Panc1 (cell line): ENCODE measurements around the gene RAB1B. TPM values are rescaled to one million over a fixed set of nuclear protein-coding genes. Genes with fewer than 3 reads are reported as not detected.

ENCODE experiments used
- total RNA-seq: library from RNA; stranded (reverse); gene quantifications from one replicate; pipeline ENCODE4 v1.2.1, GENCODE V29; 2021; ENCODE audit not compliant: unreplicated experiment

RAB1B gene
- total RNA-seq, 1 experiment from 2014 or later = 256 TPM

Other genes with a start within 250 kb of the RAB1B start
- 0.15 TPM for gene CATSPER1, start 242.2 kb upstream of the RAB1B start, total RNA-seq
- not detected for gene GAL3ST3, start 219.5 kb upstream of the RAB1B start, total RNA-seq
- gene SF3B2, start 216.3 kb upstream of the RAB1B start, total RNA-seq = 271 TPM
- gene PACS1, start 198.4 kb upstream of the RAB1B start, total RNA-seq = 91.8 TPM
- 85.1 TPM for gene KLC2, start 10.9 kb upstream of the RAB1B start, total RNA-seq
- gene CNIH2, start 9.5 kb downstream of the RAB1B start, total RNA-seq = 9.3 TPM
- gene YIF1A, start 20.5 kb downstream of the RAB1B start, total RNA-seq = 196 TPM
- 11.0 TPM for gene TMEM151A, start 23.3 kb downstream of the RAB1B start, total RNA-seq
- 0.15 TPM for gene CD248, start 48.4 kb downstream of the RAB1B start, total RNA-seq
- 21.7 TPM for gene RIN1, start 67.8 kb downstream of the RAB1B start, total RNA-seq
- gene BRMS1, start 76.5 kb downstream of the RAB1B start, total RNA-seq = 80.5 TPM
- 29.3 TPM for gene B4GAT1, start 79.0 kb downstream of the RAB1B start, total RNA-seq
- 28.3 TPM for gene SLC29A2, start 103.1 kb downstream of the RAB1B start, total RNA-seq
- gene NPAS4, start 152.4 kb downstream of the RAB1B start, total RNA-seq = 0.08 TPM
- 158 TPM for gene MRPL11, start 170.2 kb downstream of the RAB1B start, total RNA-seq
- gene PELI3, start 198.3 kb downstream of the RAB1B start, total RNA-seq = 9.1 TPM
- gene DPP3, start 211.8 kb downstream of the RAB1B start, total RNA-seq = 180 TPM
- gene BBS1, start 242.0 kb downstream of the RAB1B start, total RNA-seq = 26.9 TPM